H1 (cell line): ENCODE measurements around the gene PPP2R3C. TPM values are rescaled to one million over a fixed set of nuclear protein-coding genes. Genes with fewer than 3 reads are reported as not detected.

ENCODE experiments used
- CTCF ChIA-PET: fragments of 300-600 bp; sonication (Branson Sonifier 250); formaldehyde crosslinking; loops from one replicate; lab custom pipeline; 2021; ENCODE audit not compliant: partially characterized antibody; lab: Charles Lee
- POLR2A ChIA-PET: fragments of 300-600 bp; sonication (Branson Sonifier 250); formaldehyde crosslinking; loops from one replicate; lab custom pipeline; 2021; ENCODE audit warnings: inconsistent platforms; ENCODE audit not compliant: partially characterized antibody; lab: Charles Lee
- DNase-seq, 2 experiments: peaks; one replicate each; pipeline versions ENCODE4 v3.0.0 to v3.0.0-alpha.2; 2010 to 2022; ENCODE audit warnings: low spot score in 2 of 2, low read depth in 1 of 2, mixed read lengths in 1 of 2
- FAIRE-seq: peaks from 2 replicates; lab custom pipeline; 2011; peaks lifted over from hg19 to GRCh38; lab: Jason Lieb, UNC
- H2AFZ ChIP-seq: 2 replicates; pipeline ENCODE4 v1.8.1; 2012; ENCODE audit warnings: low read length, inconsistent platforms
- H2AK5ac ChIP-seq: 2 replicates; pipeline ENCODE4 v1.6.1; 2013; ENCODE audit warnings: low read depth, low read length
- H2BK120ac ChIP-seq: replicated peaks from 2 replicates; pipeline ENCODE3; 2013; ENCODE audit warnings: low read depth, low read length, inconsistent platforms
- H2BK12ac ChIP-seq: 2 replicates; pipeline ENCODE4 v1.6.1; 2013; ENCODE audit warnings: low read depth, low read length
- H2BK15ac ChIP-seq: 2 replicates; pipeline ENCODE4 v1.6.1; 2013; ENCODE audit warnings: low read length
- H2BK20ac ChIP-seq: 2 replicates; pipeline ENCODE4 v1.6.1; 2013; ENCODE audit warnings: low read length
- H2BK5ac ChIP-seq: 2 replicates; pipeline ENCODE4 v1.6.1; 2013; ENCODE audit warnings: low read depth, low read length
- H3K14ac ChIP-seq: 2 replicates; pipeline ENCODE4 v1.6.1; 2013; ENCODE audit warnings: inconsistent platforms; ENCODE audit not compliant: insufficient read length
- H3K18ac ChIP-seq: 2 replicates; pipeline ENCODE4 v1.6.1; 2013; ENCODE audit warnings: low read length; ENCODE audit errors: extremely low read depth
- H3K23ac ChIP-seq: 2 replicates; pipeline ENCODE4 v1.6.1; 2013; ENCODE audit warnings: inconsistent platforms; ENCODE audit not compliant: insufficient read length
- H3K23me2 ChIP-seq: 2 replicates; pipeline ENCODE4 v1.6.1; 2013; ENCODE audit warnings: low read depth, low read length
- H3K27ac ChIP-seq: 2 replicates; pipeline ENCODE4 v1.6.1; 2011; ENCODE audit warnings: low read depth, low read length, inconsistent platforms
- H3K27me3 ChIP-seq, 4 experiments: replicated peaks in 1 of 4; 1 replicate in 1 of 4; 2 replicates in 3 of 4; pipeline versions ENCODE4 v1.6.1 to v1.8.1; 2011 to 2013; ENCODE audit warnings: low read length in 3 of 4, mild to moderate bottlenecking in 3 of 4, inconsistent platforms in 2 of 4, mixed read lengths in 2 of 4, moderate library complexity in 1 of 4; ENCODE audit not compliant: control insufficient read depth in 3 of 4, insufficient read depth in 3 of 4; ENCODE audit errors: extremely low read depth in 1 of 4
- H3K36me3 ChIP-seq, 4 experiments: 2 replicates each; pipeline versions ENCODE4 v1.6.1 to v1.8.1; 2011 to 2013; ENCODE audit warnings: mild to moderate bottlenecking in 4 of 4, low read length in 3 of 4, moderate library complexity in 2 of 4, control low read depth in 1 of 4, inconsistent platforms in 1 of 4; ENCODE audit not compliant: insufficient read depth in 4 of 4, control insufficient read depth in 2 of 4
- H3K4ac ChIP-seq: replicated peaks from 2 replicates; pipeline ENCODE3; 2013; ENCODE audit warnings: low read length, low read depth, mixed read lengths, inconsistent platforms; ENCODE audit not compliant: insufficient read length
- H3K4me1 ChIP-seq, 4 experiments: replicated peaks in 1 of 4; 1 replicate in 1 of 4; 2 replicates in 3 of 4; pipeline versions ENCODE4 v1.6.1 to v1.8.1; 2011 to 2013; ENCODE audit warnings: low read length in 3 of 4, inconsistent platforms in 2 of 4, mixed read lengths in 1 of 4; ENCODE audit not compliant: insufficient read depth in 4 of 4, control insufficient read depth in 3 of 4
- H3K4me2 ChIP-seq, 2 experiments: 2 replicates each; pipeline versions ENCODE4 v1.6.1 to v1.8.1; 2011 to 2013; ENCODE audit warnings: low read depth in 2 of 2, low read length in 2 of 2, control low read depth in 1 of 2, inconsistent platforms in 1 of 2, mild to moderate bottlenecking in 1 of 2; ENCODE audit not compliant: insufficient read depth in 1 of 2
- H3K4me3 ChIP-seq, 4 experiments: fragments of 200-600, 300-600 bp in 1 of 4; sonication (generic), shearing (Covaris generic), sonication (Bioruptor Twin) in 1 of 4; 2 replicates each; pipeline versions ENCODE4 v1.5.1 to v1.8.1; 2011 to 2016; ENCODE audit warnings: low read length in 4 of 4, low read depth in 3 of 4, control low read depth in 2 of 4, inconsistent platforms in 2 of 4, mild to moderate bottlenecking in 2 of 4, mixed read lengths in 1 of 4, moderate library complexity in 1 of 4; ENCODE audit not compliant: insufficient read depth in 2 of 4; ENCODE audit errors: extremely low read depth in 1 of 4
- H3K56ac ChIP-seq: replicated peaks from 2 replicates; pipeline ENCODE3; 2013; ENCODE audit warnings: low read depth, mild to moderate bottlenecking, mixed read lengths, low read length, inconsistent platforms; ENCODE audit not compliant: insufficient read length
- H3K79me1 ChIP-seq: 2 replicates; pipeline ENCODE4 v1.6.1; 2013; ENCODE audit warnings: low read depth, low read length, control low read depth
- H3K79me2 ChIP-seq, 2 experiments: 2 replicates each; pipeline versions ENCODE4 v1.6.1 to v1.8.1; 2012 to 2013; ENCODE audit warnings: low read length in 2 of 2, mild to moderate bottlenecking in 2 of 2, inconsistent platforms in 1 of 2; ENCODE audit not compliant: insufficient read depth in 2 of 2, control insufficient read depth in 1 of 2
- H3K9ac ChIP-seq, 4 experiments: replicated peaks in 1 of 4; 1 replicate in 1 of 4; 2 replicates in 3 of 4; pipeline versions ENCODE4 v1.6.1 to v1.8.1; 2011 to 2013; ENCODE audit warnings: low read depth in 3 of 4, low read length in 3 of 4, control low read depth in 2 of 4, mild to moderate bottlenecking in 2 of 4, moderate library complexity in 2 of 4, inconsistent platforms in 1 of 4; ENCODE audit errors: extremely low read depth in 1 of 4
- H3K9me3 ChIP-seq, 2 experiments: 2 replicates each; pipeline versions ENCODE4 v1.6.1 to v1.8.1; 2012 to 2013; ENCODE audit warnings: mild to moderate bottlenecking in 2 of 2, moderate library complexity in 2 of 2, control low read depth in 1 of 2, inconsistent platforms in 1 of 2, low read depth in 1 of 2, low read length in 1 of 2, mixed read lengths in 1 of 2; ENCODE audit not compliant: insufficient read depth in 2 of 2
- H4K20me1 ChIP-seq, 2 experiments: replicated peaks in 1 of 2; 2 replicates each; pipeline versions ENCODE3 to v1.8.1; 2011 to 2013; ENCODE audit warnings: inconsistent platforms in 2 of 2, low read length in 2 of 2, mild to moderate bottlenecking in 1 of 2; ENCODE audit not compliant: insufficient read depth in 2 of 2, control insufficient read depth in 1 of 2
- H4K5ac ChIP-seq: 2 replicates; pipeline ENCODE4 v1.6.1; 2013; ENCODE audit warnings: low read length, low read depth, mixed read lengths, inconsistent platforms; ENCODE audit not compliant: insufficient read length
- H4K8ac ChIP-seq: 2 replicates; pipeline ENCODE4 v1.8.0; 2013; ENCODE audit warnings: mild to moderate bottlenecking, moderate library complexity, low read length, inconsistent platforms; ENCODE audit not compliant: insufficient read depth; ENCODE audit errors: extremely low read depth
- H4K91ac ChIP-seq: replicated peaks from 2 replicates; pipeline ENCODE3; 2013; ENCODE audit warnings: low read length, mixed read lengths, inconsistent platforms; ENCODE audit not compliant: insufficient read length
- CBX5 ChIP-seq: fragments of 300-800, 300-1000 bp; sonication (generic); IDR thresholded peaks from 2 replicates; pipeline ENCODE4 v1.7.1; 2016; ENCODE audit warnings: antibody characterized with exemption, low read length, low read depth
- HDAC6 ChIP-seq: IDR thresholded peaks from one replicate; pipeline ENCODE4 v1.7.1; 2012; ENCODE audit warnings: low read depth, mild to moderate bottlenecking, inconsistent platforms, low read length, moderate library complexity
- KDM1A ChIP-seq: fragments of 200-600, 300-600 bp; sonication (generic); IDR thresholded peaks from 2 replicates; pipeline ENCODE4 v1.7.1; 2016; ENCODE audit warnings: mild to moderate bottlenecking, low read length, borderline replicate concordance
- POLR2AphosphoS5 ChIP-seq: IDR thresholded peaks from 2 replicates; pipeline ENCODE4 v1.6.1; 2011; ENCODE audit warnings: low read depth, low read length
- POU5F1 ChIP-seq: IDR thresholded peaks from 2 replicates; pipeline ENCODE4 v1.6.1; 2011; ENCODE audit warnings: low read depth, mild to moderate bottlenecking, low read length, moderate library complexity
- SIX5 ChIP-seq: IDR thresholded peaks from 2 replicates; pipeline ENCODE4 v1.6.1; 2011; ENCODE audit warnings: mild to moderate bottlenecking, low read depth, low read length
- SP1 ChIP-seq: IDR thresholded peaks from 2 replicates; pipeline ENCODE4 v1.6.1; 2011; ENCODE audit warnings: low read depth, low read length
- SRF ChIP-seq: IDR thresholded peaks from 2 replicates; pipeline ENCODE4 v1.6.1; 2011; ENCODE audit warnings: mild to moderate bottlenecking, low read depth, low read length, moderate library complexity
- TBP ChIP-seq: IDR thresholded peaks from 2 replicates; pipeline ENCODE4 v1.6.1; 2011; ENCODE audit warnings: low read depth, low read length, improper control_type of control experiment
- WGBS, 2 experiments: shearing (Covaris generic) in 1 of 2; methylation state at CpG; one replicate each; pipeline versions ENCODE4 v1.1.6 to v1.1.7; 2013 to 2015; ENCODE audit warnings: low lambda C conversion rate in 2 of 2, mixed read lengths in 2 of 2, inconsistent platforms in 1 of 2, low coverage in 1 of 2, missing lambda C conversion rate in 1 of 2; ENCODE audit not compliant: insufficient replicate concordance in 2 of 2, insufficient coverage in 1 of 2, insufficient read length in 1 of 2; ENCODE audit errors: extremely low coverage in 1 of 2, missing lambda C conversion rate in 1 of 2; 5-methylcytosine and 5-hydroxymethylcytosine counted together
- polyA plus RNA-seq, 7 experiments: library from polyadenylated mRNA; depleted of rRNA in 3 of 7; stranded (reverse) in 5 of 7; unstranded in 2 of 7; fragments of >200 nt in 5 of 7; fragments of 200-250 nt in 2 of 7; gene quantifications; 1 replicate in 5 of 7; 2 replicates in 1 of 7; 4 replicates in 1 of 7; pipeline versions ENCODE4 v1.2.1 to v1.2.3, GENCODE V29; 2011 to 2013; ENCODE audit warnings: missing spikeins in 2 of 7, mixed read lengths in 2 of 7
- total RNA-seq: library from RNA; stranded (reverse); fragmentation: NEBNext Ultra II Directional; extraction: Animal tissue kit (Norgen Biotek cat#: 25700); gene quantifications from 2 replicates; pipeline ENCODE4 v1.2.1, GENCODE V29; 2021
- TF ChIP-seq, protein P1 (sequence below): IDR thresholded peaks from 2 replicates; pipeline ENCODE4 v1.6.1; 2012; ENCODE audit warnings: low read length, inconsistent platforms
- TF ChIP-seq, protein P2 (sequence below): IDR thresholded peaks from 2 replicates; pipeline ENCODE4 v1.6.1; 2011; ENCODE audit warnings: low read depth, mild to moderate bottlenecking, low read length; ENCODE audit not compliant: insufficient read depth

Gene PPP2R3C
- total and polyA plus RNA-seq, 2 of the 8 experiments (the other 6 are each of a cell fraction or from before 2014, with no cell fraction given): 7.1 to 26.7 TPM

DNA sequence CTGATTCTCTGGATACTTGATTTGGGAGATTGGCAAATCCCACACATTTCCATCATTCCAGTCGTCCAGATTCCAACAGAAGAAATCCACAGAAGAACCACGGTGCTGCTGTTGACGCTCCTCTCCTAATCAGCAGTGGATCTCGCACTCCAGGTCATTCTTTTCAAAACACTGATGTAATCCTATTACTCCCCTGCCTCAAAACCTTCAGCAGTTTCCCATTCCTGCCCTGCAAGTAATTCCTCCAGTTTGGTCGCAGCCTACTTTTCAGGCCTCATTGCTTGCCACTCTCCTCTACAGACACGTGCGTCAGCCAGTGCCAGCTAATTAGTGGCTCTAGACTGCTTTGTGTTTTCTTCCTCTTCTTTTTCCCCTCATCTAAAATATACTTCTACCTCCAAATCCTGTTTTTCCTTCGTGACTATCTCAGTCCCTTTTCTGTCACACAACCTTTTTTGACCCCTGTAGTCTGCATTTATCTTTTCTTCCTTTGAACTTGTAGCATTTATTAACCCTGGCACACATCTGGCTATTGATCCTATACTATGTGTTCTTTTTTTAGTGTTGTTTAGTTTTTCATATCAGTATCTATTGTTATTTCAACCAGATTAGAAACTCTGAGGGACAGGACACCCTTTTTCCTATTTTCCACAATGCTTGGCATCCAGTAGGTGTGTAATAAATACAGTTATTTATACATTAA lies 37.3 kb upstream of the PPP2R3C start:
- Histone ChIP-seq H4K5ac (no peak overlapping the region), H3K79me2 (no peaks in the 10 kb centered on the region), H3K9ac (no peak overlapping the region), H3K4ac (no peak overlapping the region), H3K23ac (no peak overlapping the region), H2BK12ac (no peak overlapping the region), H3K79me1 (no peaks in the 10 kb centered on the region; the same call in 1 of the 2 replicates), H2AFZ (no peak overlapping the region), H3K23me2 (no peaks in the 10 kb centered on the region), H3K36me3 (peaks cover 0 to 5% (median 0%) of the 10 kb centered on the region in 4 experiments; a peak in 1 of 8 replicates), H2AK5ac (no peak overlapping the region), H3K18ac (no peak overlapping the region), H3K4me2 (no peak overlapping the region), H3K4me3 (no peak overlapping the region), H3K27ac (no peak overlapping the region), H2BK15ac (no peak overlapping the region), H3K27me3 (no peaks in the 10 kb centered on the region), H2BK5ac (no peak overlapping the region), H3K14ac (no peak overlapping the region), H4K8ac (no peak overlapping the region), H3K56ac (no peak overlapping the region), H4K91ac (no peak overlapping the region), H3K4me1 (peaks cover 0 to 4% (median 0%) of the 10 kb centered on the region in 4 experiments; a peak in 3 of 7 replicates), H2BK120ac (no peak overlapping the region), H2BK20ac (no peak overlapping the region), H3K9me3 (no peaks in the 10 kb centered on the region), H4K20me1 (no peaks in the 10 kb centered on the region)
- ChIA-PET POLR2A (no interaction called here), CTCF (interaction anchor here (0.8 to 1.3 kb wide), 2 partner anchors 254 to 477 kb away, joined by 3 to 5 read pairs; no protein-coding TSS in a partner anchor)
- 90% methylated on average over 8 of the region's 8 CpGs; no CpG with 5 or more reads in 1 of the 2 experiments for WGBS, 2 experiments
- FAIRE-seq (no peak), DNase-seq (no peak)
- TF ChIP-seq SP1 (no peak), POU5F1 (no peak), SIX5 (no peak), HDAC6 (no peak), POLR2AphosphoS5 (no peak), SRF (no peak), CBX5 (no peak), TBP (no peak), KDM1A (no peak)
- TF ChIP-seq, protein P1, sequence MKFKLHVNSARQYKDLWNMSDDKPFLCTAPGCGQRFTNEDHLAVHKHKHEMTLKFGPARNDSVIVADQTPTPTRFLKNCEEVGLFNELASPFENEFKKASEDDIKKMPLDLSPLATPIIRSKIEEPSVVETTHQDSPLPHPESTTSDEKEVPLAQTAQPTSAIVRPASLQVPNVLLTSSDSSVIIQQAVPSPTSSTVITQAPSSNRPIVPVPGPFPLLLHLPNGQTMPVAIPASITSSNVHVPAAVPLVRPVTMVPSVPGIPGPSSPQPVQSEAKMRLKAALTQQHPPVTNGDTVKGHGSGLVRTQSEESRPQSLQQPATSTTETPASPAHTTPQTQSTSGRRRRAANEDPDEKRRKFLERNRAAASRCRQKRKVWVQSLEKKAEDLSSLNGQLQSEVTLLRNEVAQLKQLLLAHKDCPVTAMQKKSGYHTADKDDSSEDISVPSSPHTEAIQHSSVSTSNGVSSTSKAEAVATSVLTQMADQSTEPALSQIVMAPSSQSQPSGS: no peak
- TF ChIP-seq, protein P2, sequence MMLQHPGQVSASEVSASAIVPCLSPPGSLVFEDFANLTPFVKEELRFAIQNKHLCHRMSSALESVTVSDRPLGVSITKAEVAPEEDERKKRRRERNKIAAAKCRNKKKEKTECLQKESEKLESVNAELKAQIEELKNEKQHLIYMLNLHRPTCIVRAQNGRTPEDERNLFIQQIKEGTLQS: no peak
